Measurements from ENCODE around the gene RND1. TPM values are rescaled to one million over a fixed set of nuclear protein-coding genes. Genes with fewer than 3 reads are reported as not detected.
"Not testable (repeated sequence)": the region's sequence is repeated elsewhere in the genome, so short reads cannot be mapped to it uniquely, and the experiment has no call there.

Gene RND1
- polyA plus RNA-seq, 1 donor (not counting 4 experiments of a cell fraction or from before 2014, with no cell fraction given): 0.16 TPM

DNA sequence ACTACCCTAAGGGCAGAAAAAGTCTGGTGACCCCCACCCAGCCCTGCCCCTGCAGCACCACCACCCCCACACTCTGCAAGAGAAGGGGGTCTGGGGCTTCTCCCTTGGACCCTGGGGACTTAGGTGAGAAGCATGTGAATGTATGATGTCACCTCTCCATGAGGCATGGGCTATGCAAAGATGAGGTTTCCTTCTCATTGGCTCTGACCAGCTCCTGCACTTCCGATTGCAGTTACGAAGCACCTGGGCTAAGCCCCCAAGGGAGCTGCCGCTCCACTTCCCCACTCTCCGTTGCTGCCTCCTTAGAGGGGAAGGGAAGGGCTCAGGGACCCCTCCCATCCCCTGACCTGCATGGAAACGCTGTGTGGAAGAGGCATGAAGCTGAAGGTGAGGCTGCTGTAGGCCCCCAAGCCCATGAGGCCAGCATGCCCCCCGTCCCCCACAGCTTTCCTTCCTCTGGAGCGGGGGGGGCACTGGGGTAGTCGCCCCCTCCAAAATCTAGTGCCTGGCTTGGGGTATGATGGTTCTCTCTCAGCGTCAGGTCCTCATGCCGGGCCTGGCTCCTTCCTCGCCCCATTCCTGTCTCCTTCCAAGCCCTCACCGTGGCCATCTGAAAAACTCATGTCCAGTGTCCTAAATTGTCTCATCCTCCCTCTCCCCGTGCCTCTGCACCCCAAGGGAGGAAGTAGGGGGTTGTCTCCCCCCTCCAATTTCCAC is 8.2 kb downstream of the RND1 start:
- H4K20me1 ChIP-seq (ENCODE audit: control insufficient read depth, extremely low read depth, insufficient read depth, low read length): no peaks in the 10 kb centered on the region
- H3K9me1 ChIP-seq (ENCODE audit: control insufficient read depth, extremely low read depth, insufficient read depth, low read length): no peaks in the 10 kb centered on the region
- no peak for TF ChIP-seq EZH2 (IDR thresholded peaks at IDR 0.05; ENCODE audit: low read length)
- TF ChIP-seq, protein P1, sequence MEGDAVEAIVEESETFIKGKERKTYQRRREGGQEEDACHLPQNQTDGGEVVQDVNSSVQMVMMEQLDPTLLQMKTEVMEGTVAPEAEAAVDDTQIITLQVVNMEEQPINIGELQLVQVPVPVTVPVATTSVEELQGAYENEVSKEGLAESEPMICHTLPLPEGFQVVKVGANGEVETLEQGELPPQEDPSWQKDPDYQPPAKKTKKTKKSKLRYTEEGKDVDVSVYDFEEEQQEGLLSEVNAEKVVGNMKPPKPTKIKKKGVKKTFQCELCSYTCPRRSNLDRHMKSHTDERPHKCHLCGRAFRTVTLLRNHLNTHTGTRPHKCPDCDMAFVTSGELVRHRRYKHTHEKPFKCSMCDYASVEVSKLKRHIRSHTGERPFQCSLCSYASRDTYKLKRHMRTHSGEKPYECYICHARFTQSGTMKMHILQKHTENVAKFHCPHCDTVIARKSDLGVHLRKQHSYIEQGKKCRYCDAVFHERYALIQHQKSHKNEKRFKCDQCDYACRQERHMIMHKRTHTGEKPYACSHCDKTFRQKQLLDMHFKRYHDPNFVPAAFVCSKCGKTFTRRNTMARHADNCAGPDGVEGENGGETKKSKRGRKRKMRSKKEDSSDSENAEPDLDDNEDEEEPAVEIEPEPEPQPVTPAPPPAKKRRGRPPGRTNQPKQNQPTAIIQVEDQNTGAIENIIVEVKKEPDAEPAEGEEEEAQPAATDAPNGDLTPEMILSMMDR (optimal IDR thresholded peaks at IDR 0.05 in 1 of 3, IDR thresholded peaks at IDR 0.05 in 1 of 3, conservative IDR thresholded peaks at IDR 0.05 in 1 of 3; ENCODE audit: extremely low read depth in 1 of 3, insufficient read depth in 2 of 3, low read length in 3 of 3): no peak
- FAIRE-seq (no peak), DNase-seq (ENCODE audit: low read depth, low spot score) (no peak)
- H3K79me2 ChIP-seq (ENCODE audit: control insufficient read depth, insufficient read depth, low read length): no peaks in the 10 kb centered on the region
- H3K27me3 ChIP-seq (ENCODE audit: control insufficient read depth, extremely low read depth, insufficient read depth, low read length): no peaks in the 10 kb centered on the region
- no peak overlapping the region for H2AFZ ChIP-seq (ENCODE audit: control insufficient read depth, low read length)
- H3K4me3 ChIP-seq (ENCODE audit: control insufficient read depth in 2 of 3, extremely low read depth in 1 of 3, insufficient read depth in 2 of 3, low read depth in 1 of 3, low read length in 3 of 3): no peak overlapping the region
- no peaks in the 10 kb centered on the region for H3K9me3 ChIP-seq (ENCODE audit: control insufficient read depth, low read depth, low read length)
- no peak overlapping the region for H3K27ac ChIP-seq (ENCODE audit: control insufficient read depth, insufficient read depth, low read length)
- no peaks in the 10 kb centered on the region for H3K36me3 ChIP-seq (ENCODE audit: control insufficient read depth in 2 of 2, extremely low read depth in 1 of 2, insufficient read depth in 2 of 2, low read length in 2 of 2)
- no peak overlapping the region for H3K9ac ChIP-seq (ENCODE audit: control insufficient read depth, extremely low read depth, insufficient read depth, low read length)
- dilution Hi-C loops (cut with MboI; ENCODE audit: extremely low pct_ligation_motif_present, low sequenced_read_pairs): no loop called here
- peaks cover 17% of the 10 kb centered on the region for H3K4me1 ChIP-seq (ENCODE audit: control insufficient read depth, extremely low read depth, insufficient read depth, low read length)
- H3K4me2 ChIP-seq (ENCODE audit: control insufficient read depth, extremely low read depth, insufficient read depth, low read depth, low read length): no peak overlapping the region

DNA sequence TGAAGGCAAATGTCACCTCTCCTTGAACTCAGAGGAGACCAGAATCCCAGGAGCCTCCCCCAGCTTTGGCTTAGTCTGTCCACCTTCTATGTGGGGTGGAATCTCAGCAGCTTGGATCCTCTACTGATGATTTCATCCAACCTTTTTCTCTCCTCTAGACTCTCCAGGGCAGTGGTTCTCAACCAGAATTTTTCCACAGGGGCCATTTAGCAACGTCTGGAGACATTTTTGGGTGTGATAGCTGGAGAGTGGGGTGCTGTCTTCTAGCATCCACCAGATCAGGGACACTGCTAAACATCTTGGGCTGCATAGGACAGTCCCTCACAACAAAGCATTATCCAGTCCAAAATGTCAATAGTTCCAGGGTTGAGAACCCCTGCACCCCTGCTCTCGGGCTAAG is 9.3 kb downstream of the RND1 start:
- H3K79me2 ChIP-seq (ENCODE audit: control insufficient read depth, insufficient read depth, low read length): peaks cover 6% of the 10 kb centered on the region
- DNase-seq (ENCODE audit: low read depth, low spot score): no peak
- no peak overlapping the region for H3K4me3 ChIP-seq (ENCODE audit: control insufficient read depth in 2 of 3, extremely low read depth in 1 of 3, insufficient read depth in 2 of 3, low read depth in 1 of 3, low read length in 3 of 3)
- H3K4me2 ChIP-seq (ENCODE audit: control insufficient read depth, extremely low read depth, insufficient read depth, low read depth, low read length): no peak overlapping the region
- no peak overlapping the region for H3K9ac ChIP-seq (ENCODE audit: control insufficient read depth, extremely low read depth, insufficient read depth, low read length)
- peaks cover 17% of the 10 kb centered on the region for H3K4me1 ChIP-seq (ENCODE audit: control insufficient read depth, extremely low read depth, insufficient read depth, low read length)
- H4K20me1 ChIP-seq (ENCODE audit: control insufficient read depth, extremely low read depth, insufficient read depth, low read length): no peaks in the 10 kb centered on the region
- H3K9me1 ChIP-seq (ENCODE audit: control insufficient read depth, extremely low read depth, insufficient read depth, low read length): no peaks in the 10 kb centered on the region
- no peaks in the 10 kb centered on the region for H3K27me3 ChIP-seq (ENCODE audit: control insufficient read depth, extremely low read depth, insufficient read depth, low read length)
- no peak for TF ChIP-seq EZH2 (IDR thresholded peaks at IDR 0.05; ENCODE audit: low read length)
- TF ChIP-seq, protein P1 (optimal IDR thresholded peaks at IDR 0.05 in 1 of 3, IDR thresholded peaks at IDR 0.05 in 1 of 3, conservative IDR thresholded peaks at IDR 0.05 in 1 of 3; ENCODE audit: extremely low read depth in 1 of 3, insufficient read depth in 2 of 3, low read length in 3 of 3): no peak
- no peaks in the 10 kb centered on the region for H3K9me3 ChIP-seq (ENCODE audit: control insufficient read depth, low read depth, low read length)
- no peak overlapping the region for H2AFZ ChIP-seq (ENCODE audit: control insufficient read depth, low read length)
- no peaks in the 10 kb centered on the region for H3K36me3 ChIP-seq (ENCODE audit: control insufficient read depth in 2 of 2, extremely low read depth in 1 of 2, insufficient read depth in 2 of 2, low read length in 2 of 2)
- FAIRE-seq: no peak
- dilution Hi-C loops (cut with MboI; ENCODE audit: extremely low pct_ligation_motif_present, low sequenced_read_pairs): no loop called here
- no peak overlapping the region for H3K27ac ChIP-seq (ENCODE audit: control insufficient read depth, insufficient read depth, low read length)

DNA sequence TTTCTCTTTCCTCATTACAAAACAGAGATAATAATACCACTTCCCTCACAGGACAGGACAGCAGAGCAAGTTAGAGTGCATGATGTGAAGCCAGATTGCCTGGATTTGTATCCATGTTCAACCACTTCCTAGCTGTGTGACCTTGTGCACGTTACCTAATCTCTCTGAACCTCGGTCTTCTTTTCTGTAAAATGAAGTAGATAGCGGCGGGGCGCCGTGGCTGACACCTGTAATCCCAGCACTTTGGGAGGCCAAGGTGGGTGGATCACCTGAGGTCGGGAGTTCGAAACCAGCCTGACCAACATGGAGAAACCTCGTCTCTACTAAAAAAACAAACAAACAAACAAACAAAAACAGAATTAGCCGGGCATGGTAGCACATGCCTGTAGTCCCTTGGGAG is 10.7 kb downstream of the RND1 start:
- H3K9me3 ChIP-seq (ENCODE audit: control insufficient read depth, low read depth, low read length); FAIRE-seq; H3K36me3 ChIP-seq (ENCODE audit: control insufficient read depth in 2 of 2, extremely low read depth in 1 of 2, insufficient read depth in 2 of 2, low read length in 2 of 2); H2AFZ ChIP-seq (ENCODE audit: control insufficient read depth, low read length); H3K9ac ChIP-seq (ENCODE audit: control insufficient read depth, extremely low read depth, insufficient read depth, low read length); H4K20me1 ChIP-seq (ENCODE audit: control insufficient read depth, extremely low read depth, insufficient read depth, low read length); dilution Hi-C loops (cut with MboI; ENCODE audit: extremely low pct_ligation_motif_present, low sequenced_read_pairs); H3K9me1 ChIP-seq (ENCODE audit: control insufficient read depth, extremely low read depth, insufficient read depth, low read length); DNase-seq (ENCODE audit: low read depth, low spot score); H3K4me3 ChIP-seq (ENCODE audit: control insufficient read depth in 2 of 3, extremely low read depth in 1 of 3, insufficient read depth in 2 of 3, low read depth in 1 of 3, low read length in 3 of 3); H3K27ac ChIP-seq (ENCODE audit: control insufficient read depth, insufficient read depth, low read length); H3K4me2 ChIP-seq (ENCODE audit: control insufficient read depth, extremely low read depth, insufficient read depth, low read depth, low read length); H3K27me3 ChIP-seq (ENCODE audit: control insufficient read depth, extremely low read depth, insufficient read depth, low read length): not testable (repeated sequence)
- Histone ChIP-seq H3K4me1 (ENCODE audit: control insufficient read depth, extremely low read depth, insufficient read depth, low read length) (peaks cover 16% of the 10 kb centered on the region), H3K79me2 (ENCODE audit: control insufficient read depth, insufficient read depth, low read length) (peaks cover 20% of the 10 kb centered on the region)

Data from keratinocyte (primary cell).